ENCODE data around the gene CKAP4.

- no peak for TF ChIP-seq CTCF (IDR thresholded peaks at IDR 0.05; ENCODE audit: low read length)
- no peak for TF ChIP-seq EZH2 (optimal IDR thresholded peaks at IDR 0.05; ENCODE audit: low read depth, low read length)
- no peak for TF ChIP-seq EZH2phosphoT487 (IDR thresholded peaks at IDR 0.05; ENCODE audit: low read length)
Measured at GRCh38 chr12:106189341-106189740, 58.5 kb downstream of the CKAP4 start.
